Keratinocyte (primary cell): ENCODE data around the gene TUT4. TPM values are rescaled to one million over a fixed set of nuclear protein-coding genes. Genes with fewer than 3 reads are reported as not detected.

Source experiments
- DNase-seq: peaks from one replicate; pipeline ENCODE4 v3.0.0-alpha.2; 2011; ENCODE audit warnings: low read depth, missing footprints, low spot score
- FAIRE-seq: peaks from 2 replicates; lab custom pipeline; 2011; peaks lifted over from hg19 to GRCh38; lab: Jason Lieb, UNC
- H2AFZ ChIP-seq: 2 replicates; pipeline ENCODE4 v1.6.0; 2012; ENCODE audit warnings: low read length, control low read depth, inconsistent platforms; ENCODE audit not compliant: control insufficient read depth
- H3K27ac ChIP-seq: 2 replicates; pipeline ENCODE4 v1.5.1; 2011; ENCODE audit warnings: low read length; ENCODE audit not compliant: control insufficient read depth, insufficient read depth
- H3K27me3 ChIP-seq: 3 replicates; pipeline ENCODE4 v1.6.0; 2011; ENCODE audit warnings: low read length; ENCODE audit not compliant: control insufficient read depth, insufficient read depth; ENCODE audit errors: extremely low read depth
- H3K36me3 ChIP-seq, 2 experiments: 2 replicates in 1 of 2; 3 replicates in 1 of 2; pipeline ENCODE4 v1.5.1; 2011; ENCODE audit warnings: low read length in 2 of 2, mild to moderate bottlenecking in 1 of 2; ENCODE audit not compliant: control insufficient read depth in 2 of 2, insufficient read depth in 2 of 2; ENCODE audit errors: extremely low read depth in 1 of 2
- H3K4me1 ChIP-seq: 3 replicates; pipeline ENCODE4 v1.5.1; 2011; ENCODE audit warnings: low read length; ENCODE audit not compliant: control insufficient read depth, insufficient read depth; ENCODE audit errors: extremely low read depth
- H3K4me2 ChIP-seq: 3 replicates; pipeline ENCODE4 v1.6.0; 2011; ENCODE audit warnings: low read depth, low read length; ENCODE audit not compliant: control insufficient read depth, insufficient read depth; ENCODE audit errors: extremely low read depth
- H3K4me3 ChIP-seq, 3 experiments: fragments of 200-600 bp in 1 of 3; sonication (generic) in 1 of 3; 2 replicates in 2 of 3; 3 replicates in 1 of 3; pipeline ENCODE4 v1.5.1; 2011 to 2016; ENCODE audit warnings: low read length in 3 of 3, mild to moderate bottlenecking in 3 of 3, control low read depth in 2 of 3, inconsistent platforms in 1 of 3, low read depth in 1 of 3, mixed read lengths in 1 of 3, mixed run types in 1 of 3, moderate library complexity in 1 of 3; ENCODE audit not compliant: control insufficient read depth in 2 of 3, insufficient read depth in 2 of 3; ENCODE audit errors: extremely low read depth in 1 of 3
- H3K79me2 ChIP-seq: 2 replicates; pipeline ENCODE4 v1.6.0; 2012; ENCODE audit warnings: low read length; ENCODE audit not compliant: control insufficient read depth, insufficient read depth
- H3K9ac ChIP-seq: 3 replicates; pipeline ENCODE4 v1.6.0; 2011; ENCODE audit warnings: low read length; ENCODE audit not compliant: control insufficient read depth, insufficient read depth; ENCODE audit errors: extremely low read depth
- H3K9me1 ChIP-seq: 3 replicates; pipeline ENCODE4 v1.6.0; 2011; ENCODE audit warnings: low read length; ENCODE audit not compliant: control insufficient read depth, insufficient read depth; ENCODE audit errors: extremely low read depth
- H3K9me3 ChIP-seq: 2 replicates; pipeline ENCODE4 v1.5.1; 2012; ENCODE audit warnings: low read depth, low read length; ENCODE audit not compliant: control insufficient read depth
- H4K20me1 ChIP-seq: 3 replicates; pipeline ENCODE4 v1.6.0; 2011; ENCODE audit warnings: low read length; ENCODE audit not compliant: control insufficient read depth, insufficient read depth; ENCODE audit errors: extremely low read depth
- CTCF ChIP-seq, 3 experiments: IDR thresholded peaks in 1 of 3; conservative IDR thresholded peaks in 1 of 3; optimal IDR thresholded peaks in 1 of 3; 2 replicates in 2 of 3; 3 replicates in 1 of 3; pipeline versions ENCODE3 to v1.5.1; 2011; ENCODE audit warnings: low read length in 3 of 3, mild to moderate bottlenecking in 3 of 3, moderate library complexity in 2 of 3, control low read depth in 1 of 3, inconsistent platforms in 1 of 3; ENCODE audit not compliant: insufficient read depth in 2 of 3; ENCODE audit errors: extremely low read depth in 1 of 3
- EZH2 ChIP-seq: IDR thresholded peaks from one replicate; pipeline ENCODE4 v1.6.1; 2012; ENCODE audit warnings: inconsistent platforms, mild to moderate bottlenecking, low read length, moderate library complexity
- dilution Hi-C: fragments of 300-500 bp; cut with MboI; formaldehyde crosslinking; loops from one replicate; pipeline ENCODE4 v1.7.0; 2020; ENCODE audit warnings: low sequenced_read_pairs; ENCODE audit not compliant: extremely low pct_ligation_motif_present
- polyA plus RNA-seq, 5 experiments: library from polyadenylated mRNA; depleted of rRNA in 3 of 5; stranded (reverse) in 3 of 5; stranded (forward) in 1 of 5; unstranded in 1 of 5; fragments of >200 nt; gene quantifications; 1 replicate in 1 of 5; 2 replicates in 3 of 5; 3 replicates in 1 of 5; pipeline versions ENCODE4 v1.2.1 to v1.2.3, GENCODE V29; 2011 to 2012; ENCODE audit warnings: missing spikeins in 2 of 5, low read depth in 1 of 5, low replicate concordance in 1 of 5

The TUT4 gene
- polyA plus RNA-seq, 1 donor (not counting 4 experiments of a cell fraction or from before 2014, with no cell fraction given), result 27.5 TPM

GRCh38 chr1:52427152-52427551 lies 125.7 kb downstream of the TUT4 start:
- no peaks in the 10 kb centered on the region for H3K27me3 ChIP-seq
- FAIRE-seq (no peak), DNase-seq (no peak)
- no peak for TF ChIP-seq CTCF (optimal IDR thresholded peaks at IDR 0.05 in 1 of 3, IDR thresholded peaks at IDR 0.05 in 1 of 3, conservative IDR thresholded peaks at IDR 0.05 in 1 of 3; ENCODE audit: extremely low read depth in 1 of 3, insufficient read depth in 2 of 3, low read length in 3 of 3)
- TF ChIP-seq EZH2, result no peak
- no peak overlapping the region for H3K27ac ChIP-seq
- no peak overlapping the region for H2AFZ ChIP-seq
- peaks cover 7 to 14% of the 10 kb centered on the region in 2 experiments for H3K36me3 ChIP-seq
- H4K20me1 ChIP-seq, result no peaks in the 10 kb centered on the region
- no peaks in the 10 kb centered on the region for H3K9me3 ChIP-seq
- H3K4me3 ChIP-seq, result no peak overlapping the region
- peaks cover 4% of the 10 kb centered on the region for H3K4me1 ChIP-seq
- dilution Hi-C loops, result no loop called here
- H3K9me1 ChIP-seq, result no peaks in the 10 kb centered on the region
- no peak overlapping the region for H3K4me2 ChIP-seq
- no peak overlapping the region for H3K9ac ChIP-seq
- H3K79me2 ChIP-seq, result no peaks in the 10 kb centered on the region

GRCh38 chr1:52426371-52426770 lies 126.5 kb downstream of the TUT4 start:
- Histone ChIP-seq H3K9ac (no peak overlapping the region), H4K20me1 (no peaks in the 10 kb centered on the region), H3K36me3 (peaks cover 7 to 14% of the 10 kb centered on the region in 2 experiments), H3K9me3 (no peaks in the 10 kb centered on the region), H3K4me2 (no peak overlapping the region), H3K4me3 (no peak overlapping the region), H2AFZ (no peak overlapping the region), H3K4me1 (peaks cover 4% of the 10 kb centered on the region), H3K9me1 (no peaks in the 10 kb centered on the region), H3K27ac (no peak overlapping the region), H3K27me3 (no peaks in the 10 kb centered on the region), H3K79me2 (no peaks in the 10 kb centered on the region)
- no peak for TF ChIP-seq EZH2
- DNase-seq, result no peak
- dilution Hi-C loops, result no loop called here
- no peak for FAIRE-seq

- no peak for FAIRE-seq
- H3K9me3 ChIP-seq, result no peaks in the 10 kb centered on the region
- no peak overlapping the region for H2AFZ ChIP-seq
- H3K9me1 ChIP-seq, result no peaks in the 10 kb centered on the region
- no peaks in the 10 kb centered on the region for H3K79me2 ChIP-seq
- no peaks in the 10 kb centered on the region for H4K20me1 ChIP-seq
- no peak overlapping the region for H3K27ac ChIP-seq
- no peak overlapping the region for H3K4me2 ChIP-seq
- H3K4me1 ChIP-seq, result peaks cover 4% of the 10 kb centered on the region
- peaks cover 4 to 5% of the 10 kb centered on the region in 2 experiments for H3K36me3 ChIP-seq
- H3K4me3 ChIP-seq, result no peak overlapping the region
- H3K9ac ChIP-seq, result no peak overlapping the region
- H3K27me3 ChIP-seq, result no peaks in the 10 kb centered on the region
- no peak for TF ChIP-seq CTCF (optimal IDR thresholded peaks at IDR 0.05 in 1 of 3, IDR thresholded peaks at IDR 0.05 in 1 of 3, conservative IDR thresholded peaks at IDR 0.05 in 1 of 3; ENCODE audit: extremely low read depth in 1 of 3, insufficient read depth in 2 of 3, low read length in 3 of 3)
- no peak for TF ChIP-seq EZH2
- no peak for DNase-seq
- dilution Hi-C loops, result no loop called here
These were observed 128.1 kb downstream of the TUT4 start for GRCh38 chr1:52424813-52425212.
